ENCODE measurements around the gene OCSTAMP.

The OCSTAMP gene

DNA sequence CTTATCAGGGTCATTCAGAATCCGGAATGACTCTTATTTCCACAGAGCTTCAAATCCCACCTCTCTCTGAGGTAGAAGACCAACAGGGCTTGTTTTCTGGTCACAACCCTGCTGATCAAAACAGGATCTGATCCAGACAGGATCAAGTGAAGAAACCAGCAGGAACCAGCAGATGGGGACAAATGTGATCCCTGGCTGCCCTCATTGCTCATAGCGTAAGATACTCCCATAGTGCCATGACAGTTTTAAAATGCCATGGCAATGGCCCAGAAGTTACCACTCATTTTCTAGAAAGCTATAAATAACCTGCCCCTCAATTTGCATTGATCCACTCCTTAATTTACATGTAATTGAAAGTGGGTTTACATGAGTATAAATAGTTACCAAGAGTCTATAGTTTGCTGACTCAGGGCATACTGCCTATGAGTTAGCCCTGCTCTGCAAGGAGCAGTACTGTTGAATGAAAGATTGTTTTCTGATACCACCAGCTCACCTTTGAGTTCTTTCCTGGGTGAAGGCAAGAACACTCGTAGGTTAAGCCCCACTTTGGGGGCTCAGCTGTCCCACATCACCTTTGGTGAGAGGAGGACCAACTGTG is 30.9 kb downstream of the OCSTAMP start:
- DNase-seq (ENCODE audit: low read depth): no peak

DNA sequence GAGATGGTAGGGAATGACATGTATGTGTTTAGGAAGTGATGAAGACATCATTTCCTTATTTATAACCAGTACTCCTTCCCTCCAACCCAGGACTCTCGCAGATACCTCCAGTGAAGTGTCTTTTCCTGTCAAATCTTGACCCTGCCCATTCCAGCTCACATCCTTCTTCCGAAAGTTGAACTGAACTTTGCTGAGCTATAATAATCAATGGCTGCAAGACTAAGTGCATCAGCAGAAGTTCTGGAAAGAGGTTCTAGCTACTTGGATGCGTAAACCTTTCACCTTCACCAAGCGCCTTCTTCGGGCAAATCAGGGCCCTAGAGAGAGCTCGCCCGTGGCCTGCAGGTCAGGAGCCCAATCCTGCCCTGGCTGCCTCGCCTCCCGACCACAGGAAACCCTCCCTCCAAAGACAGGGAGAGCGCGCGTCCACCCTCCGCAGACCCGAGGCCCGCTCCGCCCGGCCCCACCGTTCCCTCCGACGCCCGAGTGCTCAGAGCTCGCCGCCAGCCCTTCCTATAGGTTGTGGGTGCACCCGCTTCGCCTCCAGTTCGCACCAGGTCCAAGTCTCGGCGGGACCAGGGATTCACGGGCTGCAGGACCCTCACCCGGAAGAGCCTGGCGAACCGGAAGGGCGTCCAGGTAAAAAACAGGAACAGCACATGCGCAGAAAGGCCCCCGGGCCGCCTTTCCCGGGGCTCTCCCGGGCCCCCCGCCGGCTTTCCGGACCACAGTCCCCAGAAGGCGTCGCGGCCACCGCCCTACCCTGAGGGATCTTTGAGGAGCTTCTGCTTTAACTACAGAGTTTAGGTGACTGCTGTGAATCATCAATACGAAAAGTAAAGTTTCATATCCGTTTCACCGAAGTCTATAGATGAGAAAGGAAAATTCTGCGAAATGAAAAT is 37.3 kb downstream of the OCSTAMP start, which contains the start of gene ZNF334:
Gene ZNF334 (minus strand): TSS at position 617 of the 902 bp plus-strand sequence. CDS start 1,457 bp downstream, outside the sequence.
- DNase-seq (ENCODE audit: low read depth): peak; percentile 15

DNA sequence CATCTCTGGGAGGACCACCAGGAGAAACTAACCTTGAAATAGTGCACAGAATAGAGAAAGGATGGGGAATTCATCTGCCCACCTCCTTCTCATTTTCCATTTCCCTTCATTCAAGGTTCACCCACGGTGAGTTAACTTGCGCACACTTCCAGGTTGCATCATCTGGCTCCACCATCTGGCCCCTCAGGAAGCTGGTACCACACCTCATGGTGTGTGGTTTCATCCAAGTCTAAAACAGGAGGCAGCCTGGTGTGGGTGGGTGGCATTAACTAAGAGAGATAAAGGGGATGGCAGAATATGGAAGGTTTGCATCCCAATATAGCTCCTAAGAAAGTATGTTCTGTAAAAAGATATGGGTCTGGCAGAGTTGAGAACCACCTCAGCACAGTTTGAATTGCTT is 40.9 kb downstream of the OCSTAMP start:
- DNase-seq (ENCODE audit: low read depth): no peak

DNA sequence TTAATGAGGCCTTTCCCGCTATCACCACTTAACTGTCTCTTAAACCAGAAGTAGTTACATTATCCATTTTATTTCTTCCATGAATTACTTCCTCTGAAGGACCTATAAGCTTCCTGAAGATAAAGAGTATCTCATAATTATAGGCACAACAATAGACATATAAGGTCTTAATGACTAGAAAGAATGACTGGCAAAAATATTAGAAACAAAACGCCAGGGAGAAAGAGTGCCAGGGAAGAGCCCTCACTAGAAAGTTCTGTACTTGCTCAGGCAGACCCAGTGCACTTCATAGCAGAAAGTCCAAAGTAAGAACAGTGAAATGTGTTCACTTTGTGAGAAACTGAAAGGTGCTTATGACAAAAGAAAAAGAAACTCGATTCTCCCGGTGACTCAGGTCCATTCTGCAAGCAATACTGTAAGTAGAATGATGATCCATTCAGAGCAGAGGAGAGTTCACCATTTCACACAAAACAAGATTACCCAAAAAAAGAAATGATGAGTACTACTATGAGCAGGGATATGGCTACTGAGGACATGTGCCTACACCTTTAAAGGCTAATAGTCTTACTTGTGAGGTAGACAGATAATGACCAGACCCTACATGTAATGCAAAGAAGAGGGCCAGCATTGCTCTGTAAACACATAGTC is 42.6 kb downstream of the OCSTAMP start:
- no peak for DNase-seq (ENCODE audit: low read depth)

DNA sequence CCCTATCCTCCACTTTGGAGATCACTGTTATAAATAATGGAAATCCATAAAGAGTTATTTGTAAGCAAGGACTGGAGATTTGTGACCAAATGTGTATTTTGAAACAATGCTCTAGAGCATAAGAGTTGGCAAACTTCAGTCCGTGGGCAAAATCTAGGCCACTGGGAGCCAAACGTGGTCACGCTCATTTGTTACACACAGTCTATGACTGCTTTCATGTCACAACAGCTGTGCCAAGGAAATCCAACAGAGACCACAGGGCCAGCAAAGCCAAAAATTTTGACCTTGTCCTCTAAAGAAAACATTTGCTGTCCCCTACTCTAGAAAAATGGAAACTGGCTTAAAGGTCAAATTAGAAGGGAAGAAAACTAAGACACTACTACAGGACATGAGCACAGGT is 44.9 kb downstream of the OCSTAMP start:
- DNase-seq (ENCODE audit: low read depth): no peak

DNA sequence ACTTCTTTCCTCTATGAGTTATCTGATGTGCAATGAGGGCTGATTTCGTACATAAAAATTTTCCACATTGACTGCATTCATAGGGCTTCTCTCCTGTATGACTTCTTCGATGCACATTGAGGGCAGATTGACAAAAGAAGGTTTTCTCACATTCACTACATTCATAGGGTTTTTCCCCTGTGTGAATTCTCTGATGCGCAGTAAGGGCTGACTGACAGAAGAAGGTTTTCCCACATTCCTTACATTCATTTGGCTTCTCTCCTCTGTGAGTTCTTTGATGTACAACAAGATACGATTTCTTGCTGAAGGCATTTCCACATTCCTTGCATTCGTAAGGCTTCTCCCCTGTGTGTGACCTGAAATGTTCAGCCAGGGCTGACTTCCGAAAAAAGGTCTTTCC is 48.5 kb downstream of the OCSTAMP start:
- DNase-seq (ENCODE audit: low read depth): no peak

DNA sequence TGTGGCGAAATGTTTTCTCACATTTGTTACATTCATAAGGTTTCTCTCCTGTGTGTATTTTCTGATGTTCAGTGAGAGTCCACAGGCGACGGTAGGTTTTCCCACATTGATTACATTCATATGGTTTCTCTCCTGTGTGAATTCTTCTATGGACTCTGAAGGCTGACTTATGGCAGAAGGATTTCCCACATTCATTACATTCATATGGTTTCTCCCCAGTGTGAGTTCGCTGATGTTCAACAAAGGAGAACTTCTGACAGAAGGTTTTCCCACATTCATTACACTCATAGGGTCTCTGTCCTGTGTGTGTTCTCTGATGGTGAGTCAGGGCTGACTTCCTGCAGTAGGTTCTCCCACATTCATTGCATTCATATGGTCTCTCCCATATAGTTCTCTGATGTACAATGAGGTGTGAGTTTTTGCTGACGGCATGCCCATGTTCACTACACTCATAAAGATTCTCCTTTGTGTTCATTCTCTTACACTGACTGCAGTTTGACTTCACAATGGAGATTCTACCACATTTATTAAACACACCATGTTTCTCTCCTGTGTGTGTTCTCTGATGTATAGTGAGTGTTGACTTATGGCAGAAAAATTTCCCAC is 49.0 kb downstream of the OCSTAMP start:
- DNase-seq (ENCODE audit: low read depth): no peak

DNA sequence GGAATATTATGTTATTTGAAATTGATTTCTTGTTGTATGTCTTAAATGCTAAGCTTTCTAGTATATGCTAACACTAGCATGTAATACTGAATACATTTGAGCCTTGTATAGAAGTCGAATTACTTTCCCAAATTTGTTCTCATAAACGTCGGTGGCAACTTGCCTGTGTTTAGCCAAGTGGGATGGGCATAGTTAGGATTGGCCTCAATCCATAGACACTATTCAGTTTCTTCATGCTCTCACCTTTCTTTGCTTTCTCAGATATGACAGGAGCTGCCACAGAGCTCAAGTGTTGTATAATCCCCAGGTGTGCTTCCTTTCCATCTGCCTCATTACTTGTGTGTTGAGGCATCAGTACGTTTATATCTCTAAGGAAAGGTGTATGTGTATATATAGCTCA is 56.4 kb downstream of the OCSTAMP start:
- DNase-seq (ENCODE audit: low read depth): no peak

DNA sequence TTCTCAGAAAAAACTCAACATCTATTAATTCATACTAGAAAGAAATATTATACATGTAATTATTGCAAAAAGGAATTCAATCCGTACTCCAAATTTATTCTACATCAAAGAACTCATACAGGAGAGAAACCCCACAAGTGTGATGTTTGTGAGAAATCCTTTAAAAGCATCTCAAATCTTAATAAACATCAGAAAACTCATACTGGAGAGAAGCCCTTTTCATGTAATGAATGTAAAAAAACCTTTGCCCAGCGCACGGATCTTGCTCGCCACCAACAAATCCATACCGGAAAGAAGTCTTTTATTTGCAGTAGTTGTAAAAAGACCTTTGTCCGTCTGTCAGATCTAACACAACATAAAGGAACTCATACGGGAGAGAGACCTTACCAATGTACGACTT is 59.1 kb downstream of the OCSTAMP start:
- no peak for DNase-seq (ENCODE audit: low read depth)
